Left renal pelvis (tissue), 4 donors: Measurements from ENCODE around the gene STK32C. TPM values are rescaled to one million over a fixed set of nuclear protein-coding genes. Genes with fewer than 3 reads are reported as not detected.

Source experiments
- DNase-seq, 4 donors: peaks; one replicate each; pipeline ENCODE4 v3.0.0-alpha.2; 2013; ENCODE audit warnings: low read depth in 4 of 4, low spot score in 3 of 4
- polyA plus RNA-seq, 4 donors: library from polyadenylated mRNA; unstranded; fragments of 120-200 nt; gene quantifications; one replicate each; pipeline ENCODE4 v1.2.1, GENCODE V29; 2013; ENCODE audit not compliant: insufficient read length in 4 of 4

The STK32C gene
- polyA plus RNA-seq, 4 donors = 6.5 to 15.1 (median 11.5) TPM

- no peak for DNase-seq
Observed at GRCh38 chr10:132189016-132189415, 118.7 kb downstream of the STK32C start.

- DNase-seq = no peak
Observed at GRCh38 chr10:132188331-132188730, 119.4 kb downstream of the STK32C start.

GRCh38 chr10:132187430-132188138 lies 120.2 kb downstream of the STK32C start:
- no peak for DNase-seq

GRCh38 chr10:132186488-132187429 lies 121.0 kb downstream of the STK32C start, which contains the start of gene DPYSL4:
DPYSL4 (plus strand) TSS chr10:132186948; CDS start chr10:132187064, 116 bp downstream.
- DNase-seq = no peak

- DNase-seq = no peak
Observed at GRCh38 chr10:132185601-132186487, 121.9 kb downstream of the STK32C start.

- no peak for DNase-seq
Observed at GRCh38 chr10:132184816-132185593, 122.7 kb downstream of the STK32C start.

GRCh38 chr10:132183046-132183445 lies 124.7 kb downstream of the STK32C start:
- no peak for DNase-seq

- DNase-seq = no peak
Observed at GRCh38 chr10:132182591-132182990, 125.2 kb downstream of the STK32C start.

- DNase-seq = no peak
Observed at GRCh38 chr10:132181691-132182425, 125.9 kb downstream of the STK32C start.

- no peak for DNase-seq
Observed at GRCh38 chr10:132180736-132181135, 127.0 kb downstream of the STK32C start.

GRCh38 chr10:132179551-132180392 lies 128.0 kb downstream of the STK32C start:
- DNase-seq = no peak

GRCh38 chr10:132178672-132179545 lies 128.8 kb downstream of the STK32C start:
- DNase-seq = no peak

- DNase-seq = no peak
Observed at GRCh38 chr10:132178046-132178445, 129.7 kb downstream of the STK32C start.

GRCh38 chr10:132176623-132177500 lies 130.9 kb downstream of the STK32C start:
- no peak for DNase-seq

GRCh38 chr10:132175907-132176581 lies 131.7 kb downstream of the STK32C start:
- no peak for DNase-seq

GRCh38 chr10:132175408-132175807 lies 132.3 kb downstream of the STK32C start:
- DNase-seq = no peak
